Measurements from ENCODE around the gene ABLIM1. TPM values are rescaled to one million over a fixed set of nuclear protein-coding genes. Genes with fewer than 3 reads are reported as not detected.

The ABLIM1 gene
- total and polyA plus RNA-seq, 2 of the 13 experiments (the other 11 are each of a cell fraction or from before 2014, with no cell fraction given): 59.4 to 92.7 TPM

- in situ Hi-C loops (cut with HindIII; ENCODE audit: extremely low pct_ligation_motif_present, low pct_unique_long_range_greater_than_20kb) (loop anchor here (5.0 kb wide), 1 partner anchor 50 kb away; no protein-coding TSS in a partner anchor), intact Hi-C loops (cut with micrococcal nuclease; ENCODE audit: unreplicated experiment) (loop anchor here (5.0 kb wide), 2 partner anchors 60 to 80 kb away; no protein-coding TSS in a partner anchor)
- Histone ChIP-seq H3K9ac (ENCODE audit: insufficient read depth, low read depth, low read length) (peak overlapping the region; percentile 62), H3K36me3 (replicated peaks in 1 of 2; ENCODE audit: control insufficient read depth in 1 of 2, insufficient read depth in 2 of 2, low read length in 2 of 2) (no peaks in the 10 kb centered on the region), H3K9me3 (ENCODE audit: low read length) (no peaks in the 10 kb centered on the region), H3K4me2 (ENCODE audit: low read depth, low read length) (peak overlapping the region; percentile 80), H3K27ac (ENCODE audit: extremely low read length, insufficient read depth, low read length) (peak overlapping the region; percentile 10), H2AFZ (ENCODE audit: low read length) (no peak overlapping the region), H3K79me2 (ENCODE audit: insufficient read depth, low read length) (no peaks in the 10 kb centered on the region), H3K4me3 (replicated peaks in 1 of 3; ENCODE audit: insufficient read depth in 1 of 3, low read depth in 2 of 3, low read length in 3 of 3) (peak overlapping the region; percentile 62 to 71 (median 64)), H3K27me3 (ENCODE audit: control insufficient read depth in 1 of 2, insufficient read depth in 2 of 2, low read length in 2 of 2) (peaks cover 0 to 15% of the 10 kb centered on the region in 2 experiments; a peak in 2 of 5 replicates), H3K4me1 (ENCODE audit: insufficient read depth, low read length) (peaks cover 50% of the 10 kb centered on the region), H4K20me1 (ENCODE audit: insufficient read depth, low read length) (no peaks in the 10 kb centered on the region)
- ATAC-seq (peak; percentile 95), FAIRE-seq (no peak), DNase-seq (ENCODE audit: low spot score) (peak; percentile 76)
- 2% methylated on average over 20 of the region's 53 CpGs for WGBS (ENCODE audit: low lambda C conversion rate)
- CTCF ChIA-PET (ENCODE audit: low intra/inter-chr PET ratio, low total read pairs): no interaction called here
- no TSS peak for BruUV-seq (replicated peaks)
- POLR2A ChIA-PET: interaction anchor here (0.9 to 1.8 kb wide), 10 partner anchors 8 to 105 kb away, joined by 3 to 9 read pairs (median 4); no protein-coding TSS in a partner anchor
- TF ChIP-seq HOMEZ (CRISPR knock-in tag; IDR thresholded peaks at IDR 0.05; ENCODE audit: low read depth) (no peak), TFDP2 (CRISPR knock-in tag; IDR thresholded peaks at IDR 0.05) (peak; percentile 30; the same call in 1 of the 2 replicates), BRD4 (CRISPR knock-in tag; IDR thresholded peaks at IDR 0.05) (no peak), ZNF563 (CRISPR knock-in tag; IDR thresholded peaks at IDR 0.05) (0 out of 2 replicates have a peak, but pooled peaks have one; percentile 34), CEBPB (IDR thresholded peaks at IDR 0.05; ENCODE audit: borderline replicate concordance, low read depth, low read length) (no peak), NCOA2 (CRISPR knock-in tag; IDR thresholded peaks at IDR 0.05) (no peak), ZNF546 (CRISPR knock-in tag; conservative IDR thresholded peaks at IDR 0.05) (no peak), RFXANK (CRISPR knock-in tag; IDR thresholded peaks at IDR 0.05) (no peak), HMGA1 (CRISPR knock-in tag; conservative IDR thresholded peaks at IDR 0.05) (no peak), ZNF44 (CRISPR knock-in tag; IDR thresholded peaks at IDR 0.05) (no peak), TBX2 (CRISPR knock-in tag; IDR thresholded peaks at IDR 0.05; ENCODE audit: borderline replicate concordance) (peak; percentile 65; the same call in 1 of the 2 replicates), ETV6 (CRISPR knock-in tag; conservative IDR thresholded peaks at IDR 0.05) (no peak), AGO1 (IDR thresholded peaks at IDR 0.05; ENCODE audit: low read depth, low read length, poor library complexity, severe bottlenecking) (no peak), ZMYM2 (CRISPR knock-in tag; IDR thresholded peaks at IDR 0.05) (no peak), KAT8 (CRISPR knock-in tag; IDR thresholded peaks at IDR 0.05) (no peak), SOX6 (IDR thresholded peaks at IDR 0.05) (no peak), SOX6 (CRISPR knock-in tag; IDR thresholded peaks at IDR 0.05) (peak; percentile 33; the same call in 1 of the 2 replicates), ZNF513 (CRISPR knock-in tag; conservative IDR thresholded peaks at IDR 0.05) (no peak), ZNF362 (CRISPR knock-in tag; IDR thresholded peaks at IDR 0.05; ENCODE audit: borderline replicate concordance) (no peak; the same call in 1 of the 2 replicates), CBX5 (CRISPR knock-in tag; IDR thresholded peaks at IDR 0.05; ENCODE audit: borderline replicate concordance) (no peak)
Measured at GRCh38 chr10:114631666-114632417, 26.2 kb downstream of the ABLIM1 start.

All from HepG2 (cell line).